ENCODE measurements around the gene IRX5.

Gene IRX5

DNA sequence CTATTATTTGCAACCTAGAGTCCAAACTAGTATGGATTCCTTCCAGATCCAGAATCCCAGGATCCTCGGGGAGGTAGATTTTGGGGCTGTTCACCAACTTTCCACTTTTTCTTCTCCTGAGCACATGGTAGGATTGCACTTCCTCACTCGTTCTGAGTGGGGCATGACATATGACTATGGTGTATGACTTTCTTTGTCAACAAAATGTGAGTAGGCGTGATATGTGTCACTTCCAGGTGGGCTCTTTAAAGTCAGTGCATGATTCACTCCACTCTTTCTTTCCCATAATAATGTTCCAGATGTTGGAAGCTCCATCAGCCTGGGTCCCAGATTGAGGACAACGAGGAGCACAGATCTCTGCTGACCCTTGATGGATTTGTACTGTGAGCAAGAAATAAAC, 21.5 kb downstream of the IRX5 start:
- no peak for DNase-seq (ENCODE audit: low spot score)

DNA sequence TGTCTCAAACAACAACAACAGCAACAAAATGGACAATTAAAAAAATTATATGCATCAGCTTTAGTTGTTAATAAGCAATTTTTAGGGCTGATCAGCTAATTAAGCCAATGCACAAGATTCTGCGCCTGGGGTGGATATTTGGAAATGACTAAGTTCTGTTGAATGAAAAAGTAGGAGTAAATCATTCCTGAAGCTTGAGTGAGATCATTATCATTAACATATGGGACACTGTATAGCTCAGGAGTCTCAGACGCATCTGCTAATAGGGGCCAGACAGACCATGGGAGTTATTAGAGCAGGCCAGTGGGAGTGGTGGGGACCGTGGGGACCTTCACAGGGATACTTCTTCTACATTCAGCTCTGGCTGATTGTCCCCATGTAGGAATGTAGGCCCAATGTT, 22.8 kb downstream of the IRX5 start:
- no peak for DNase-seq (ENCODE audit: low spot score)

DNA sequence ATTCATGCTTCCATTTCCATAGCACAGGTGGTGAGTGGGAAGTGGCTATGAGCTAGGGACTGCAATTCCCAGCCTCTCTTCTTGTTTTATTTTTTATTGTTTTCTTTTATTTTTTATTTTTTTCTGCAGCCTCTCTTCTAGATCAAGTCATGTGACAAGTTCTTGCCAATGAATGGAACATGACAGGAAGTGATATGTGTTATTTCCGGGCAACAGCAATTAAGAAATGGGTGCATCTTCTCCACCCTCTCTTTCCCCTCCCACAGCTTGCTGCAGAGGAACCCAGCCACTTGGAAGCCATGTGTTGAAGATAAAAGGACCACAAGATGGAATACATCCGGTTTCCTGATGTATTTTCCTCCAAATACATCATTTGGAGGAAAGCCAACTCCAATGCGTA, 23.6 kb downstream of the IRX5 start:
- DNase-seq (ENCODE audit: low spot score) = no peak

DNA sequence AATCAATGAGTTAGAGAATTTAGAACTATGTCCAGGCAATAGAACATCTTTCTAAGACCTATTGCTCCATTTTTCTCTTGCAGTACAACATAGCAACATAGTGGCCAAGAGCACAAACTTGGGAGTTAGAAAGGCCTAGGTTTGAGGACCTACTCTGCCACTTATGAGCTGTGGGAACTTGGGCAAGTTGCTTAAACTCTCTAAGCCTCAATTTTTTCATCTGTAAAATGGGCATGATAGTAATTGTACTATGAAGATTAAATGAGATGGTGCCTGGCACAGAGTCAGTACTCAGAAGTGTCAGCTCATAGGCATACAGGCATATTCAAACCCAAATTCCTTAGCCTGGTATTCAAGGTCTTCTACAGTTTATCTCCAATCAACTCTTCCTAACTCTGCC, 25.1 kb downstream of the IRX5 start:
- DNase-seq (ENCODE audit: low spot score) = no peak

DNA sequence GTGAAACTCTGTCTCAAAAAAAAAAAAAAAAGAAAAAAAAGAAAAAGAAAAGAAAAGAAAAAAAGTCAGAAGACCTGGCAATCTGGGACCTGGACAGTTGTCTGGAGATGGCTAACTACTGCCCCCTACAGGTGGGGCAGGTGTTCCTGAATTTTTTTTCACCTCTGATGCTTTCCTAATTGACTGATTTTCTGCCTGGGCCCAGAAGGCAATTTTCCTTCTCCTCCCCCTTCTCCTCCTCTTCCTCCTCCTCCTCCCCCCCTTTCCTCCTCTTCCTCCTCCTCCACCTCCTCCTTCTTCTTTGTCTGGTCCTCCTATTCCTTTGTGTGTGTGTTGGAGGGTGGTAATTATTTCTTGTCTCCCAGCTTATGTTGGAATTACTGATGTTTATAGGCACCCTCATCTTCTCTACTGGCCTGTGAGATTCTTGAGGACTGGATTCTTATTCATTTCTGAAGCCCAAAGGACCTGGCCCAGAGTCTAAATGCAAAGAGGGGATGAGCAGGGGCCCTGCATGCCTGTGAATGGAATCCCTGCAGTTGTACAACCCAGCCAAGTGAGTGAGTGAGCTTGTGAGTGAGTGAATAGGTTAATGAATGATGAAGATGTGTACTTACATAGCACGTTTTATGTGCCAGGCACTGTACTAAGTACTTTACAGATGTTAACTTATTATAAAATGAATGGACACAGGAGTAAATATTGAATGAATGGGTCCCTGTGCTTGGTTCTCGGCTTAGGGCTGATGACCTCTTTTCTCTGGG, 26.9 kb downstream of the IRX5 start:
- DNase-seq (ENCODE audit: low spot score) = no peak

DNA sequence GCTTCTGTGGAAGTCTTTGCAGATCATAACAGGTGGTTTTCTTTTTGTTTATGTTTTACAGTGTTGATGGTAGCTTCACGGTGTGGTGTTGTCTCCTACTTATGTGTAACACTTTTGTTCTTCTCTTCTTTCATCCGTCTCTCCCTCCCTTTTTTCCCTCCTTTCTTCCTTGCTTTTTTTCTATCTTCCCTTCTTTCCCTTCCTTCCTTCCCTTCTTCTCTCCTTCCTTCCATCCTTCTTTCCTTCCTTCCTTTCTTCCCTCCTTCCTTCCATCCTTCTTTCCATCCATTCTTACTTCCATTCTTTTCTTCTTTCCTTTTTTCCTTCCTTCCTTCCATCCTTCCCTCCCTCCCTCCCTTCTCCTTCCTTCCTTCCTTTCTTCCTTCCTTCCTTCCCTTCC, 31.4 kb downstream of the IRX5 start:
- DNase-seq (ENCODE audit: low spot score) = no peak

DNA sequence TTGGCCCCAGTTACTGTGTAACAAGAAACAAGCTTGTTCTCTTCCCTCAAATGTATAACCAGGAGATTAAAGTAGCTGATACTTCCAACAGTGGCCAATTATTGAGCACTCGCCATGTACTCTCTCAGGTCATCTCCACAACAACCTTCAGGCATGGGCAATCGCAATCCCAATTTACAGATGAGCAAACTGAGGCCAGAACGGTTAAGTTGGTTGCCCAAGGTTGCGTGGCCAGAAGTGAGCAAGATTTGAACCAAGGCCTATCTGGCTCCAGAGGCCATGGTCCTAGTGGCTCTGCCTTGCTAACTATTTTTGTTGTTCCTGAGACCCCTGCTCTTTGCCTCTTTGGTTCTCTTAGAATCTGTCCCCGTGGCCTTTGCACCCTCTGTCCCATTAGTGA, 33.6 kb downstream of the IRX5 start:
- DNase-seq (ENCODE audit: low spot score) = no peak

DNA sequence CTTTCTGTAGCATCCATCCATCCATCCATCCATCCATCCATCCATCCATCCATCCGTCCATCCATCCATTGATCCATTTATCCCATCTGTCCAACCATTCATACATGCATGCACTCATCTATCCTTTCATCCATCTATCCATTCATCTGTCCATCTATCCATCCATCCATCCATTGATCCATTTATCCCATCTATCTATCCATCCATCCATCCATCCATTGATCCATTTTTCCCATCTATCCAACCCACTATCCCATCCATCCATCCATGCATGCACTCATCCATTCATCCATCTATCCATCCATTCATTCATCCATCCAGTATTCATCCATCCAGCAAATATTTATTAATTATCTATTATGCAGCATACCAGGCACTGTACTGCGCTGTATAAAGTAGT, 34.8 kb downstream of the IRX5 start:
- no peak for DNase-seq (ENCODE audit: low spot score)

DNA sequence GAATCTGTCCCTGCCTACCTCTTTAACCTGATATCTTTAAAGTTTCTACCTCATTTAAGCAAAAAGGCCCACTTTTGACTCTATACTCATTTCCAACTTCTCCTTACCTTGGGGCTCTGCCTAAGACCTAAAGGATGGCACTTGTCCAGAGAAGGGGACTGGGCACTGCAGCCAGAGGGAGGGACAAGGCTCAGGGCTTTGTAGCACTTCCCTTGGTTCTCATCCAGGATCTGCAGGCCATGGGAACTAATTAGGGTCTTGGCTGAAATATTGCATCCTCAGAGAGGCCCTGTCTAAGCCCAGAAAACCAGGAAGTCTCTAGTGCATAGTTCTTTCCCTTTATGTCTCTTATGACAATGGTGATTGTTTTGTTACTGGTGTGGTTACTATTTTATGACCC, 37.3 kb downstream of the IRX5 start:
- no peak for DNase-seq (ENCODE audit: low spot score)

DNA sequence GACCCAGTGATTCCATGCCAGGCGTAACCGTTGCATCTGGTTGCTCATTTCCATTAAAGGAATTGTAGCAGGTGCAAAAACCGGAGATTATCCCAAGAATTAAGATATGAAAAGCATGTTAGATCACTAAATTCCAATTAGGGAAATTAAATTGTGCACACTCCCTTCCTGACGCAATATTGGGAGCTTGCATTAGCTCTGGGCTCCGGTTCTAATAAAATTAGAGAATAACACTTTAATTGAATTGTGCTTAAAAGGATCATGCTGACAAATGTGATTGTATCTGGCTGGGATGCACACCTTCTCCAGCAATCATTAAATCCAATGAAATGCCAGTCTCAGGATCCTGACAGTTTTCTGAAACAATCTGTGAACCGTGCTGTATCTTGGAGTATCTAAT, 38.1 kb downstream of the IRX5 start:
- no peak for DNase-seq (ENCODE audit: low spot score)

DNA sequence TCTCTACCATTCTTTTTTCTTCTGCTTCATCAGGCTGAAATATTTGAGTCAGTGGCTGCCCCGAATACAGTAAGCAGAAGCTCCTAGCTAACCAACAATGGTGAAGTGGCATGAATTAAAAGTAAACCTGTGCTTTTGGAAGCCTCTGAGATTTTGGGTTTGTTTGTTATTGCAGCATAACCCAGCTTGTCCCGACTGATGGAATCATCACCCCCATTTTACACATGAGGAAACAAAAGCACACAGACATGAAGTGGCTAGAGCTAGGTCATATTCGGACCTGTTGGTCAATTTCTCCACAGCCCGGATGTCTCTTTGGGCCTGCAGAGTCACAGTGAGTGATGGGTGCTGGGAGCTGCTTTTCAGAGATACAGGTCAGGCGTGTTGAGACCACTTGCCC, 39.4 kb downstream of the IRX5 start:
- no peak for DNase-seq (ENCODE audit: low spot score)

DNA sequence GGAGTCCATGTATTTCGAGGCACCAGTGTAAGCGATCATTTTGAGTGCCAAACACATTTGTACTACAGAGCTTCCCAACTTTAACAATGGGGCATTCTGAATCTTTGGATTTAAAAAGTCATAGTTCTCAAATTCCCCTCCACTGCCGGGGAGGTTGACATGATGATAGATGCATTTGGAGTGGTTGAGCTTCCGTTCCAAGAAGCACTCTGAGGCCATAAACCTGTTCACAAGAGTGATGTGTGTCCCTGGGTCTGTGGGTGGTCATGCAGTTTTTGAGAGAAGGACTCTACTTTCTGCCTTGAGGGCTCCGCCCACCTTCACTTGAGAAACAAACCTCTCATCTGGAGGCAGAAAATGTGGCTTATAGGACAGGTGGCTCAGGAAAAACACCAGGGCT, 43.7 kb downstream of the IRX5 start:
- DNase-seq (ENCODE audit: low spot score) = no peak

DNA sequence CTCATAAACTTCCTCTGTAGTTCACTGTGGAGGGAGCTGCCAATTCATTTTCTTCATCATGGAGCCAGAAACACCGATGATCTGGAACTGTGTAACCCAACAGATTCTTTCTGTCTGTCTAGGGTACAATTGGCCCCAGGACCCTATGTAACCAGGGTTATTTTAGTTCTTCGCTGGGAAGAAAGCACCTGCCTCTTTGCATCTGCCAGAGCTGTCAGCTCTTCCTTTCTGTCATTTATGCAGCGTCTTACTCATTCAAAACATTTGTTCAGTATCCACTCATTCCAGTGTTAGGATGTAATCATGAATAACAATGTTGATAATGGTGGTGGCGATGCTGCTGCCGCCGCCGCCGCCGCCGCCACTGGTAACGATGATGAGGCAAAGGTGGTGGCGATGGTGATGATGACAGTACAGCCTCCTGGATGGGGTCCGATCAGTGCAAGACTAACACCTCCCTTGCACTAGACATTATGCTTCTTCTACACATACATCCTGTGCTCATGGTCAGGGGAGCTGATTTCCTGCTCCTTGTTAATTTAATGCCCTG, 46.1 kb downstream of the IRX5 start:
- no peak for DNase-seq (ENCODE audit: low spot score)

DNA sequence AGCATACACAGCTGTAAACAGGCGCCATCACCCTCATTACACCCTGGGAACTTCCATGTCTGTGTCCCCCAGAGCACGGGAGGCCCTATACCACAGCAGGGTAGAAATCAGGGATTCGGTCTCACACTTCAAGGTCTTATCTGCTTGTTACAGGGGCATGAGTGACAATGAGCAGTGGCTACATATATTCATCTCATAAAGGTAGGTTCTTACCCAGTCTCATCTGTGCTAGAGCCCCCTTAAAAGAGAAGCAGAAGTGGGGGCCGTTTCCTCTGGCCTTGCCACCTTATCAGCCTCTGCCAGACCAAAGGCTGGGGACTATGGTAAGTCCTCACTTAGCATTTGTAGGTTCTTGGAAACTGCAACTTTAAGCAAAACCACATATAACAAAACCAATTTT, 46.5 kb downstream of the IRX5 start:
- no peak for DNase-seq (ENCODE audit: low spot score)

DNA sequence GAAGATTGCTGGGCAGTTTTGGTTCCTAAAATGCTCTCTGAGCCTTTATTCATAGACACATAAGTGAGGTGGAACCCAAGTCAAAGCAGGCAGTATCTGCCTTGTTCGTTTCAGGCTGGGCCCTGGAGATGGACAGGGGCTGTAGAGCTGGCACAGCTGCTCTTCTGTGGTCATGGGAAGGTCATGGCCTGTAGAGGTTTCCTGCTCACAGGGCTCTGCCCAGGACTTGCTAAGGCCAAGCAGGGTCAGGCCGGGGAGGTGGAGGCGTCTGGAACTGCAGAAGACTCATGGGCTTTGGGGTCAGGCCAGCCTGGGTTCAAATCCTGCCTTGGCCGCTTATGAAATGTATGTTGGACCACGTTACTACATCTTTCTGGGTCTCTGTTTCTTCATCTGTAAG, 50.2 kb downstream of the IRX5 start:
- no peak for DNase-seq (ENCODE audit: low spot score)

All from left forelimb (tissue), 1 donor.